Middle frontal gyrus (tissue), 1 donor: ENCODE measurements around the gene GAL3ST3.
"Not testable (repeated sequence)": the region's sequence is repeated elsewhere in the genome, so short reads cannot be mapped to it uniquely, and the experiment has no call there.

ENCODE experiments used
- DNase-seq: peaks from one replicate; pipeline ENCODE4 v3.0.0-alpha.2; 2015; ENCODE audit warnings: low spot score; ENCODE audit errors: extremely low spot score

The GAL3ST3 gene

GRCh38 chr11:66013762-66014100 is 35.2 kb downstream of the GAL3ST3 start:
- DNase-seq = no peak

- no peak for DNase-seq
Measured at GRCh38 chr11:66012946-66013761, 35.8 kb downstream of the GAL3ST3 start.

- DNase-seq = no peak
Measured at GRCh38 chr11:66012371-66012945, 36.5 kb downstream of the GAL3ST3 start.

GRCh38 chr11:66011785-66012303 is 37.1 kb downstream of the GAL3ST3 start, which contains the start of gene CST6:
Gene CST6 (plus strand): TSS chr11:66012008. CDS start chr11:66012045, 37 bp downstream.
- no peak for DNase-seq

GRCh38 chr11:66011239-66011784 is 37.6 kb downstream of the GAL3ST3 start:
- DNase-seq = no peak

- not testable (repeated sequence) for DNase-seq
Measured at GRCh38 chr11:66010036-66010435, 38.9 kb downstream of the GAL3ST3 start.

- no peak for DNase-seq
Measured at GRCh38 chr11:66008468-66009101, 40.4 kb downstream of the GAL3ST3 start.

- DNase-seq = no peak
Measured at GRCh38 chr11:66008095-66008467, 40.9 kb downstream of the GAL3ST3 start.

GRCh38 chr11:66007201-66007634 is 41.7 kb downstream of the GAL3ST3 start:
- no peak for DNase-seq

- no peak for DNase-seq
Measured at GRCh38 chr11:66006891-66007176, 42.1 kb downstream of the GAL3ST3 start.

GRCh38 chr11:66006134-66006890 is 42.6 kb downstream of the GAL3ST3 start:
- no peak for DNase-seq

GRCh38 chr11:66004186-66004585 is 44.8 kb downstream of the GAL3ST3 start:
- DNase-seq = no peak

GRCh38 chr11:66003291-66003690 is 45.7 kb downstream of the GAL3ST3 start:
- DNase-seq = no peak

GRCh38 chr11:66002648-66003225 is 46.2 kb downstream of the GAL3ST3 start:
- DNase-seq = no peak

- peak; percentile 90 for DNase-seq
Measured at GRCh38 chr11:66001942-66002647, 46.9 kb downstream of the GAL3ST3 start, which contains the start of the genes BANF1 and EIF1AD. Gene BANF1 (plus strand): TSS chr11:66002503. CDS start chr11:66003251, 748 bp downstream. Gene EIF1AD (minus strand): TSS chr11:66002157. CDS start chr11:66000389, 1,768 bp downstream.

- no peak for DNase-seq
Measured at GRCh38 chr11:65997286-65997685, 51.7 kb downstream of the GAL3ST3 start.

GRCh38 chr11:65992056-65992455 is 56.9 kb downstream of the GAL3ST3 start:
- DNase-seq = no peak
